ENCODE results near the gene REXO5. TPM values are rescaled to one million over a fixed set of nuclear protein-coding genes. Genes with fewer than 3 reads are reported as not detected.

The REXO5 gene
- total RNA-seq, 6 donors from 2014 or later: 2.1 to 12.7 (median 3.0) TPM

DNA sequence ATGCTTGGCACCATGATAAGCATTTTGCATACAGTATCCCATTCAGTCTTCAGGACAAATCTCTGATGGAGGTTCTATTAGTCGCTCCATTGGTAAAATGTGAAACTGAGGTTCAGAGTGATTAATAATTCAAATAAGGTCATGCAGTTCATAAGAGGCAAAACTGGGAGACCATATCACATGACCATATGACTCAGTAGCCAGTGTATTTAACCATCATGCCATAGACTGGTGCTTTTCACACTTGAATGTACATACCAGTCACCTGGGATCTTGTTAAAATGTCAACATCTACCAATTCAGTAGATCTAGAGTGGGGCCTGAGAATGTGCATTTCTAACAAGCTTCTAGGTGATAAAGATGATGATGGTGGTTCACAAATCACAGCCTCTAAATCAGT is 38.2 kb upstream of the REXO5 start:
- Histone ChIP-seq H3K9me3 (no peaks in the 10 kb centered on the region), H3K27me3 (no peaks in the 10 kb centered on the region), H3K4me1 (peaks cover 0 to 7% (median 3%) of the 10 kb centered on the region in 4 donors), H3K4me3 (no peak overlapping the region), H3K27ac (no peak overlapping the region), H3K36me3 (no peaks in the 10 kb centered on the region)
- DNase-seq (no peak), ATAC-seq (ENCODE audit: low FRiP score in 2 of 2) (no peak)
- WGBS, 2 donors: 100% methylated on average over 1 of the region's 1 CpG
- TF ChIP-seq POLR2AphosphoS5 (IDR thresholded peaks at IDR 0.05): no peak
- no peak for TF ChIP-seq POLR2A (IDR thresholded peaks at IDR 0.05)
- no peak for TF ChIP-seq EP300 (IDR thresholded peaks at IDR 0.05)
- TF ChIP-seq, protein P1, sequence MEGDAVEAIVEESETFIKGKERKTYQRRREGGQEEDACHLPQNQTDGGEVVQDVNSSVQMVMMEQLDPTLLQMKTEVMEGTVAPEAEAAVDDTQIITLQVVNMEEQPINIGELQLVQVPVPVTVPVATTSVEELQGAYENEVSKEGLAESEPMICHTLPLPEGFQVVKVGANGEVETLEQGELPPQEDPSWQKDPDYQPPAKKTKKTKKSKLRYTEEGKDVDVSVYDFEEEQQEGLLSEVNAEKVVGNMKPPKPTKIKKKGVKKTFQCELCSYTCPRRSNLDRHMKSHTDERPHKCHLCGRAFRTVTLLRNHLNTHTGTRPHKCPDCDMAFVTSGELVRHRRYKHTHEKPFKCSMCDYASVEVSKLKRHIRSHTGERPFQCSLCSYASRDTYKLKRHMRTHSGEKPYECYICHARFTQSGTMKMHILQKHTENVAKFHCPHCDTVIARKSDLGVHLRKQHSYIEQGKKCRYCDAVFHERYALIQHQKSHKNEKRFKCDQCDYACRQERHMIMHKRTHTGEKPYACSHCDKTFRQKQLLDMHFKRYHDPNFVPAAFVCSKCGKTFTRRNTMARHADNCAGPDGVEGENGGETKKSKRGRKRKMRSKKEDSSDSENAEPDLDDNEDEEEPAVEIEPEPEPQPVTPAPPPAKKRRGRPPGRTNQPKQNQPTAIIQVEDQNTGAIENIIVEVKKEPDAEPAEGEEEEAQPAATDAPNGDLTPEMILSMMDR (IDR thresholded peaks at IDR 0.05): no peak

DNA sequence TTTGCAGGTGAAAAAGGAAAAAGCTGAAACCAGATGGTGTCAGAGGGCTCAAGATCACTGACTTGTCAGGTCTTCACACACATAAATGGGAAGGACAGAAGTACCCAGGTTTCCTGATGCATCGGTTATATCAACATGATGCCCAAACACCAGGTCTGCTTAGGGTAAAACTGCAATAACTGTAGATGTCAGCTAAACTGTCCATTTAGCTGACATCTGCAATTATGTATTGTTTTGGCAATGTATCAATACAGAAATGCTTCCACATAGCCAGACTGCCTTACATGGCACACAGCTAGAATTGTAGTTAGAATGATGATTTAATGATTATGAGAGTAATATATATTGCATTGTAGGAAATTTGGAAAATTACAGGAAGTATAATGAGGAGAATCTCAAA is 37.5 kb upstream of the REXO5 start:
- no peaks in the 10 kb centered on the region for H3K36me3 ChIP-seq

DNA sequence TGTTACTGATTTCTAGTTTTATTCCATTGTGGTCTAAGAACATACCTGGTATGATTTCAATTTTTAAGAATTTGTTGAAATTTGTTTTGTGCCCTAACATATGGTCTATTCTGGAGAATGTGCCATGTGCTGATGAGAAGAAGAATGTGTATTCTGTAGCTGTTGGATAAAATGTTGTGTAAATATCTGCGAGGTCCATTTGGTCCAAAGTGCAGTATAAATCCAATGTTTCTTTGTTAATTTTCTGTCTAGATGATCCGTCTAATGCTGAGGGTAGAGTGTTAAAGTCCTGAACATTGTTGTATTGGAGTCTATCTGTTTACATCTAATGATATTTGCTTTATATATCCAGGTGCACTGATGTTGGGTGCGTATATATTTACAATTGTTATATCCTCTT is 32.6 kb upstream of the REXO5 start:
- H3K36me3 ChIP-seq: peaks cover 0 to 8% (median 0%) of the 10 kb centered on the region in 4 donors
- DNase-seq (no peak), ATAC-seq (ENCODE audit: low FRiP score in 2 of 2) (no peak)
- H3K27ac ChIP-seq: no peak overlapping the region
- WGBS, 2 donors: 93 to 98% methylated on average over 3 of the region's 3 CpGs
- H3K9me3 ChIP-seq: no peaks in the 10 kb centered on the region
- no peak overlapping the region for H3K4me3 ChIP-seq
- H3K4me1 ChIP-seq: no peaks in the 10 kb centered on the region
- TF ChIP-seq EP300 (IDR thresholded peaks at IDR 0.05): no peak
- no peak for TF ChIP-seq POLR2AphosphoS5 (IDR thresholded peaks at IDR 0.05)
- TF ChIP-seq, protein P1 (IDR thresholded peaks at IDR 0.05): no peak
- no peak for TF ChIP-seq POLR2A (IDR thresholded peaks at IDR 0.05)
- no peaks in the 10 kb centered on the region for H3K27me3 ChIP-seq

More for the DNA sequence above, 37.5 kb upstream of the REXO5 start:
- ATAC-seq (ENCODE audit: low FRiP score in 2 of 2): no peak
- H3K27ac ChIP-seq: no peak overlapping the region
- no peak for DNase-seq
- WGBS, 2 donors: 36 to 48% methylated on average over 1 of the region's 1 CpG
- H3K4me3 ChIP-seq: no peak overlapping the region
- H3K9me3 ChIP-seq: no peaks in the 10 kb centered on the region
- TF ChIP-seq POLR2A (IDR thresholded peaks at IDR 0.05): no peak
- TF ChIP-seq POLR2AphosphoS5 (IDR thresholded peaks at IDR 0.05): no peak
- TF ChIP-seq EP300 (IDR thresholded peaks at IDR 0.05): no peak
- TF ChIP-seq, protein P1 (IDR thresholded peaks at IDR 0.05): no peak
- peaks cover 0 to 7% (median 3%) of the 10 kb centered on the region in 4 donors for H3K4me1 ChIP-seq
- H3K27me3 ChIP-seq: no peaks in the 10 kb centered on the region

DNA sequence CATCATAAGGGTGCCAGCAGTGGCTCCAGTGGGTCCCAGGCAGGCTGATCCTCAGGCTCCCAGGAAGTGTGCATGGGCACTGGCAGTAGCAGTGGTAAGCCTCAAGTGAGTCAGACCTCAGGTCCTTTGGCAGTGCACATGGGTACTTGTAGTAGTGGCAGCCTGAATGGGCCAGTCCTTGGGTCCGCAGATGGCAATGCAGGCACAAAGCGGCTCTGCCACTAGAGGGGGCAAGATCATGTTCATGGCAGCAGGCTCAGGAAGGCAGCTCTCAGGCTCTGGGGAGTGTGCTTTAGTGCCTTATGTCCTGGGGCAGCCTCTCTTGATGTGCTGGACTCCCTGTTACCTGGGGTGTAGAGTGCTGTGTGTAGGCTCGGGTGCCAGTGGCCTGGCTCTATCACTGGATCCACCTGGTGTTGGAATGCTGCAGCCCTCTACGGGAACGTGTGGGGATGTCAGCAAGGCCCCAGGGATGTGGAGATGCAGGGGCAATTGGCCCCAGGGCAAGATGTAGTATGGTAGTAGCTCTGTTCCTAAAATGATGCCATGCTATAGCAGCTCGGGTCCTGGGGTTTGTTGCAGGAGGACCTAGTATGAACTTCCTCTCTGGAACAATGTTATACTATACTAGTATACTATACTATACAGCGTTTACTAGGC is 31.5 kb upstream of the REXO5 start:
- Histone ChIP-seq H3K27me3 (no peaks in the 10 kb centered on the region), H3K4me1 (no peaks in the 10 kb centered on the region), H3K9me3 (no peaks in the 10 kb centered on the region), H3K27ac (no peak overlapping the region), H3K4me3 (no peak overlapping the region), H3K36me3 (peaks cover 0 to 8% (median 0%) of the 10 kb centered on the region in 4 donors)
- WGBS, 2 donors: 78 to 87% methylated on average over 5 to 7 of the region's 7 CpGs
- DNase-seq: peak in 1 of 2 donors; percentile 91
- ATAC-seq (ENCODE audit: low FRiP score in 2 of 2): peak; percentile 66 to 87
- TF ChIP-seq, protein P1 (IDR thresholded peaks at IDR 0.05): peak; percentile 41 to 74 (median 56)
- no peak for TF ChIP-seq POLR2A (IDR thresholded peaks at IDR 0.05)
- TF ChIP-seq EP300 (IDR thresholded peaks at IDR 0.05): no peak
- no peak for TF ChIP-seq POLR2AphosphoS5 (IDR thresholded peaks at IDR 0.05)

DNA sequence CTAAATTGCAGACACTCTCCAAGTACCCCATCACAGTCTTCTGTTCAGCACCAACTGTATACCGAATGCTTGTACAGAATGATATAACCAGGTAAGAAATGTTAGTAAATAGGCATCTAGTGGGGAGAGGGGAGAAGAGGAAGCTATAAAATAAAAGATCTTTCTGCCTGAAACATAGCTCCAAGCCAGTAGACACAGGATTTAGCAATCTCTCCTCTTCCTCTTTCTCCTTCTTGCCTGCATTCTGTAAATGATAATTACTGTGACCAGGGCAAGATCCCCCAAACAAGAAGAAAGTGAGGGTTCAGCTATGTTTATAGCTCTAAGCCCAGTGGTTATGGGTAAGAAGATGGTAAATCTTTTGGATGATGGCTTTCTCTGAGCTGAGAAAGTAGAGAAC is 24.6 kb upstream of the REXO5 start:
- ATAC-seq (ENCODE audit: low FRiP score in 2 of 2) (no peak), DNase-seq (no peak)
- TF ChIP-seq, protein P1 (IDR thresholded peaks at IDR 0.05): no peak
- no peak for TF ChIP-seq POLR2AphosphoS5 (IDR thresholded peaks at IDR 0.05)
- TF ChIP-seq EP300 (IDR thresholded peaks at IDR 0.05): no peak
- TF ChIP-seq POLR2A (IDR thresholded peaks at IDR 0.05): no peak
- H3K27me3 ChIP-seq: no peaks in the 10 kb centered on the region
- WGBS, 2 donors: 74 to 77% methylated on average over 1 of the region's 1 CpG
- no peak overlapping the region for H3K4me3 ChIP-seq
- no peak overlapping the region for H3K27ac ChIP-seq
- no peaks in the 10 kb centered on the region for H3K9me3 ChIP-seq
- H3K36me3 ChIP-seq: peaks cover 0 to 8% (median 0%) of the 10 kb centered on the region in 4 donors
- no peaks in the 10 kb centered on the region for H3K4me1 ChIP-seq

Data from upper lobe of left lung (tissue), 6 donors.